Gastroesophageal sphincter (tissue), 4 donors: ENCODE measurements around the gene ABCC5. TPM values are rescaled to one million over a fixed set of nuclear protein-coding genes. Genes with fewer than 3 reads are reported as not detected.
"Not testable (repeated sequence)": the region's sequence is repeated elsewhere in the genome, so short reads cannot be mapped to it uniquely, and the experiment has no call there.

Source experiments
- ATAC-seq: fragments of 150-250 bp; one replicate; pipeline ENCODE4 v1.9.1; 2016; ENCODE audit warnings: mild to moderate bottlenecking, moderate library complexity
- H3K27ac ChIP-seq, 4 donors: fragments of 200-600 bp; sonication (generic) in 3 of 4; 1 replicate in 3 of 4; 2 replicates in 1 of 4; pipeline ENCODE4 v1.5.1; 2016 to 2019
- H3K27me3 ChIP-seq: fragments of 200-600 bp; sonication (generic); one replicate; pipeline ENCODE4 v1.5.1; 2019
- H3K36me3 ChIP-seq, 2 donors: fragments of 200-600 bp; sonication (generic); one replicate each; pipeline ENCODE4 v1.5.1; 2019; ENCODE audit warnings: control low read depth in 1 of 2
- H3K4me1 ChIP-seq, 3 donors: fragments of 200-600 bp; sonication (generic); 1 replicate in 2 of 3; 2 replicates in 1 of 3; pipeline ENCODE4 v1.5.1; 2016 to 2019; ENCODE audit warnings: control low read depth in 2 of 3
- H3K4me3 ChIP-seq, 2 donors: fragments of 200-600 bp; sonication (generic); one replicate each; pipeline ENCODE4 v1.5.1; 2019; ENCODE audit warnings: mild to moderate bottlenecking in 1 of 2, moderate library complexity in 1 of 2
- H3K9me3 ChIP-seq, 3 donors: fragments of 200-600 bp; sonication (generic); one replicate each; pipeline ENCODE4 v1.5.1; 2017 to 2019; ENCODE audit warnings: control low read depth in 2 of 3
- CTCF ChIP-seq, 4 experiments: fragments of 200-600 bp in 2 of 4; fragments of 450-650 bp in 2 of 4; sonication (generic) in 1 of 4; IDR thresholded peaks; one replicate each; pipeline ENCODE4 v1.5.1; 2017 to 2019; ENCODE audit warnings: antibody characterized with exemption in 4 of 4, mild to moderate bottlenecking in 2 of 4, moderate library complexity in 2 of 4
- EP300 ChIP-seq: sonication (generic); formaldehyde crosslinking; IDR thresholded peaks from one replicate; pipeline ENCODE4 v1.6.1; 2017; ENCODE audit warnings: antibody characterized with exemption, mild to moderate bottlenecking
- POLR2A ChIP-seq, 2 donors: fragments of 450-650 bp; IDR thresholded peaks; one replicate each; pipeline ENCODE4 v1.6.1; 2017; ENCODE audit warnings: antibody characterized with exemption in 2 of 2, mild to moderate bottlenecking in 2 of 2, moderate library complexity in 1 of 2
- POLR2AphosphoS5 ChIP-seq: sonication (generic); formaldehyde crosslinking; IDR thresholded peaks from one replicate; pipeline ENCODE4 v1.6.1; 2017; ENCODE audit warnings: antibody characterized with exemption
- WGBS, 2 donors: methylation state at CpG; one replicate each; pipeline ENCODE4 v1.1.5; 2018; ENCODE audit warnings: low coverage in 1 of 2; 5-methylcytosine and 5-hydroxymethylcytosine counted together
- total RNA-seq, 4 donors: library from RNA; depleted of rRNA; stranded (reverse); fragments of >200 nt; gene quantifications; one replicate each; pipeline ENCODE4 v1.1.0, GENCODE V29; 2016

Gene ABCC5
- total RNA-seq, 4 donors from 2014 or later, result 16.2 to 25.1 (median 17.5) TPM

GRCh38 chr3:184011937-184012889, 5.5 kb downstream of the ABCC5 start:
- Histone ChIP-seq H3K27me3 (no peaks in the 10 kb centered on the region), H3K27ac (no peak overlapping the region), H3K9me3 (no peaks in the 10 kb centered on the region), H3K36me3 (peaks cover 0 to 59% of the 10 kb centered on the region in 2 donors), H3K4me3 (no peak overlapping the region), H3K4me1 (peaks cover 0 to 29% (median 9%) of the 10 kb centered on the region in 3 donors)
- TF ChIP-seq POLR2A (IDR thresholded peaks at IDR 0.05), result no peak
- no peak for TF ChIP-seq POLR2AphosphoS5
- no peak for TF ChIP-seq EP300
- TF ChIP-seq CTCF (IDR thresholded peaks at IDR 0.05), result no peak
- no peak for ATAC-seq
- WGBS, 2 donors, result 79 to 80% methylated on average over 5 to 6 of the region's 6 CpGs

- Histone ChIP-seq H3K36me3 (peaks cover 0 to 59% of the 10 kb centered on the region in 2 donors), H3K27me3 (no peaks in the 10 kb centered on the region), H3K4me3 (no peak overlapping the region), H3K9me3 (no peaks in the 10 kb centered on the region), H3K27ac (no peak overlapping the region), H3K4me1 (peaks cover 0 to 21% (median 4%) of the 10 kb centered on the region in 3 donors)
- 64 to 83% methylated on average over 4 of the region's 4 CpGs for WGBS, 2 donors
- ATAC-seq, result no peak
- TF ChIP-seq POLR2AphosphoS5, result no peak
- no peak for TF ChIP-seq EP300
- no peak for TF ChIP-seq POLR2A (IDR thresholded peaks at IDR 0.05)
- no peak for TF ChIP-seq CTCF (IDR thresholded peaks at IDR 0.05)
Observed at GRCh38 chr3:184011230-184011876, 6.3 kb downstream of the ABCC5 start.

GRCh38 chr3:184008161-184008560, 9.5 kb downstream of the ABCC5 start:
- TF ChIP-seq POLR2A (IDR thresholded peaks at IDR 0.05), result no peak
- TF ChIP-seq EP300, result no peak
- no peak for TF ChIP-seq CTCF (IDR thresholded peaks at IDR 0.05)
- TF ChIP-seq POLR2AphosphoS5, result no peak
- Histone ChIP-seq H3K9me3 (no peaks in the 10 kb centered on the region), H3K36me3 (peaks cover 0 to 47% of the 10 kb centered on the region in 2 donors), H3K27ac (no peak overlapping the region), H3K27me3 (no peaks in the 10 kb centered on the region), H3K4me3 (no peak overlapping the region), H3K4me1 (peaks cover 0 to 26% (median 0%) of the 10 kb centered on the region in 3 donors)
- 74 to 82% methylated on average over 3 of the region's 3 CpGs for WGBS, 2 donors
- no peak for ATAC-seq

- ATAC-seq, H3K9me3 ChIP-seq, H3K27ac ChIP-seq, H3K27me3 ChIP-seq, H3K4me3 ChIP-seq: not testable (repeated sequence)
- 85 to 100% methylated on average over 2 to 11 of the region's 11 CpGs for WGBS, 2 donors
- Histone ChIP-seq H3K36me3 (peaks cover 0 to 39% of the 10 kb centered on the region in 2 donors), H3K4me1 (peaks cover 0 to 26% (median 0%) of the 10 kb centered on the region in 3 donors)
Observed at GRCh38 chr3:184007143-184007813, 10.4 kb downstream of the ABCC5 start.

- H3K9me3 ChIP-seq, result no peaks in the 10 kb centered on the region
- peak; percentile 34 for ATAC-seq
- H3K4me1 ChIP-seq, result peaks cover 0 to 26% (median 0%) of the 10 kb centered on the region in 3 donors
- peaks cover 0 to 33% of the 10 kb centered on the region in 2 donors for H3K36me3 ChIP-seq
- WGBS, 2 donors, result 32 to 61% methylated on average over 8 to 11 of the region's 11 CpGs
- no peaks in the 10 kb centered on the region for H3K27me3 ChIP-seq
- H3K27ac ChIP-seq, result peak overlapping the region in 2 of 4 donors; percentile 2 to 37
- peak overlapping the region in 1 of 2 donors; percentile 21 for H3K4me3 ChIP-seq
- peak in 1 of 2 donors; percentile 16 for TF ChIP-seq POLR2A (IDR thresholded peaks at IDR 0.05)
- no peak for TF ChIP-seq CTCF (IDR thresholded peaks at IDR 0.05)
- TF ChIP-seq EP300, result no peak
Observed at GRCh38 chr3:184005941-184006507, 11.7 kb downstream of the ABCC5 start.
